HG03066 (cell line): Measurements from ENCODE around the gene PIK3R2.
"Not testable (repeated sequence)": the region's sequence is repeated elsewhere in the genome, so short reads cannot be mapped to it uniquely, and the experiment has no call there.

Experiments used
- ATAC-seq: cut with Tn5 transposase; IDR thresholded peaks from one replicate; pipeline ENCODE4 v1.9.1; 2021; ENCODE audit warnings: low read depth; ENCODE audit not compliant: unreplicated experiment

Gene PIK3R2

DNA sequence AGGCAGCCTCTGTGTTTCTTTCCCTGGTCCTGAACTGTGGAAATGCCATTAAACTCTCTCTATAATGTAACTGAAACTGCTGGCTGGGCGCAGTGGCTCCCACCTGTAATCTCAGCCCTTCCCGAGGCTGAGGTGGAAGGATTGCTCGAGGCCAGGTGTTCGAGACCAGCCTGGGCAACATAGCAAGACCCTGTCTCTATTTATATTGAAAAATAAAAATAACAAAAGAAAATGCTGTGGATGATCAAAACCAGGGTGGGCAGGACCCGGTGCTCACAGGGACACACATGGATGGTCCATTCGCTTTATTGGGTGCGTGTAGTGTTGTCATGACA lies 43.5 kb downstream of the PIK3R2 start:
- no peak for ATAC-seq

GRCh38 chr19:18197306-18197705 lies 44.3 kb downstream of the PIK3R2 start:
- ATAC-seq = no peak

DNA sequence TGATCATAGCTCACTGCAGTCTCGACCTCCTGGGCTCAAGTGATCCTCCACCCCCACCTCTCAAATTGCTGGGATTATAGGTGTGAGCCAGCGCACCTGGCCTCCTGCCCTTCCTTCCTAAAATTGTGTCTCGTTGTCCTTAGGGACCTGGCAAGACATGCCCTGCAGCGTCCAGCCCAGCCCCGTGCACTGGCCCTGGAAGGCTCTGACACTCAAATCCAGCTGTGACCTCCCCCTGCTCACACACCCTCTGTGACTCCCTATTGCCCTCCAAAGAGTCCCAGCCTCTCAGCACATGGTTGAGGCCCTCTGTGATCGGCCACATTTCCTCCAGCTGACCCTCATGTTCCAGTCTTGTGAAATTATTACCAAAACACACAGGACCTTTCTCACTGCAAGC lies 45.0 kb downstream of the PIK3R2 start:
- ATAC-seq = no peak

DNA sequence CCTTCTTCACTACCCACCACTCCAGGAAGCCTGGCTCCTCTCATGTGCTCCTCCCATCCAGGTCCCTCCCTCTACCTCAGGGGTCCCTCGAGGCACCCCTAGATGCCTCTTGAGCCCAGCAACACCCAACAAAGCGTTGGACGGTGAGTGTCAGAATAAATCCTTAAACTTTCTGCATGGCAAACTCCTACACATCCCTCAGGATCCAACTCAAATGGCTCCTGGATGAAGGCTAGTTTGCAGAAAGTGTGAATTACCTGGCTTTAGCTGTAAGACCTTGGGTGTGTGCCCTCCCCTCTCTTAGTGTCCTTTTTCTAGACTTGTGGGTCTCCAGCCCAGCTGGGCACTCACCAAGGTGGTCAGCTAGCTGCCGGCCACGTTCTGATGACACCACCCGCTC lies 45.4 kb downstream of the PIK3R2 start:
- no peak for ATAC-seq

GRCh38 chr19:18202397-18202777 lies 49.4 kb downstream of the PIK3R2 start:
- ATAC-seq = no peak

DNA sequence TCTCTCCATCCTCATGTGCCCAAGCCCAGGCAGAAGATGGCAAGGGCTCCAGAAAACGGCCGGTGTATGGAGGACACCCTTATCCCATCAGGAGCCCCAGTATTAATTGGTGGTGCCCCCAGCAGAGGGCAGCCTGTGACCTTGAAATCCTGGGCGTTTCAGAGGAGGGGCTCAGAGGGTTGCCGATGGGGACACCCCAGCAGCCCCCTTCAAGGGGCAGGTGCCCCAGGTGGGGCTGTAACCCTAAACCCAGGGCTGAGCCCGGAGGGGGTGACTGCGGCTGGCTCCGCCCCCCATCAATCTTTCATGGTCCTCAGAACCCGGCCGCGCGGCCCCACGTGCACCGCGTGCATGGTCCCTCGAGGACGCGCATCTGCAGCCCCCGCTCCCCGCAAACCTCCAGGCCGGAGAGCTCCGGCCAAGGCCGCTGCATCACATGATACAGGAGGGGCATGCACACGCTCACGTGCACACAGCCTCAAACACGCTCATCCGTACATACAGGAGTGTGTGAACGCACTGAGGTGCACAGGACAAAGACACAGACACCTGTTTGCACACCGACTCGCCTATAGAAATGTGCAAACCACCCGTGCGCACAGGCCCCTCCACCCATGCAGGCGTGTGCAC lies 49.9 kb downstream of the PIK3R2 start:
- ATAC-seq = no peak

GRCh38 chr19:18203408-18203862 lies 50.5 kb downstream of the PIK3R2 start:
- no peak for ATAC-seq

DNA sequence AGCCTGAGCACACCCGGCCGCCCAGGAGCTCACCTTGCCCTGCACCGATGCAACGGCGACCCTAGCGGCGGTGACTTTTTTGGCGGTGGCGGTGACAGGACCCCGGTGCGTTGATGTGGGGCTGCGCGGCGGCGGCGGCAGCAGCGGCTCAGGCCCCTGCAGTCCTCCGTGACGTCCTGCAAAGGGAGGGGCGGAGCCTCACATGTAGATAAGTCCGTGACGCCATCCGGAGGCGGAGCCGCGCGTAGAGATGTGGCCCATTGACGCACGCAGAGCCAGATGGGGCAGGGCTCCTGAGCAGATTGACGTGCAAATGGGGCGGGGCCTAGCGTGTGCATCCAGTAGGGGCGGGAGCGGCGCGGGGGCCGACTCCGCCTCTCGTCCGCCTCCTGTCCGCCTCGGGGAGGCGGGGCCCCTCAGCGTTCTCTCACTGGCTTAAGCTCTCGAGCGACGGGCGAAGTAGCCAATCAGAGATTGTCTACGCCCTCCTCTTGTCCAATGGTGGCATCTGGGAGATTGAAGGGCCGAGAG lies 51.0 kb downstream of the PIK3R2 start, which contains the start of gene RAB3A:
TSS of gene RAB3A (minus strand) at position 180 of the 531 bp plus-strand sequence. CDS start 1,302 bp downstream, outside the sequence.
- ATAC-seq = peak; percentile 86

DNA sequence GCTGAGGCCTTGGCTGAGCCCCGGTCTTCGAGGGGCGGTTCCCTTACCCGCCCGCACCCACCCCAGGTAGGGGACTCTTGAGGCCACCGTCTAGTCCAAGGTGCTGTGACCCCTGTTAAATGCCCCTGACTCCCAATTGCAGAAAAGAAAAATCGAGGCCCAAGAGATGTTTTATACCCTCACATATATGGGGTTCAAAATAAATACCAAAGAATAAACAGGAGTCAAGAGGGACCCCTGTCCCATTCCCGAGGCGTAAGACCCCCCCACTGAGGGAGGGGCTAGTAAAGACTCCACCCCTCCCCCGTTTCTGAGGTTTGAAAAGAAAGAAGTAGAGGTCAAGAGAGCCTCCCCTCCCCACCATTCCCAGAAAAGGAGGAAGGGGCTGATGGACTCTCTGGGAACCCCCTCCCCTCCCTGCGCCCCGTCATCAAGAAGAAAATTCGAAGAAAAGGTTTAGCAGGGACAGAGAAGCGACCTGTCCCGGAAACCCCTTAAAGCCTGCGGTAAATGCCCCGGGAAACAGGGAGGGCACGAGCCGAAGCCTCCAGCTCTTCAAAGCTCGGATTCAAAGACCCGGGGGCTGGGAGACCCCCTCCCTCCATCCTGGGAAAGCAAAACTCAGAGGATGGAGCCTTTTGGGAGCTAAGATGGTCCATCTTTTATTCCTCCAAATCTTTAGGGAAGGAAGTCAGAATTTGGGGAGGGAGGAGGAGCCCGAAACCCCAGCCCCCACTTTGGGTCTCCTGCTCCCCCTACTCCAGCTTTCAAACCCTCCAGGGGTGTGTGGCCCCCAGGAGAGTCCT lies 51.6 kb downstream of the PIK3R2 start:
- no peak for ATAC-seq

- no peak for ATAC-seq
These were observed 52.4 kb downstream of the PIK3R2 start for GRCh38 chr19:18205200-18205892.

DNA sequence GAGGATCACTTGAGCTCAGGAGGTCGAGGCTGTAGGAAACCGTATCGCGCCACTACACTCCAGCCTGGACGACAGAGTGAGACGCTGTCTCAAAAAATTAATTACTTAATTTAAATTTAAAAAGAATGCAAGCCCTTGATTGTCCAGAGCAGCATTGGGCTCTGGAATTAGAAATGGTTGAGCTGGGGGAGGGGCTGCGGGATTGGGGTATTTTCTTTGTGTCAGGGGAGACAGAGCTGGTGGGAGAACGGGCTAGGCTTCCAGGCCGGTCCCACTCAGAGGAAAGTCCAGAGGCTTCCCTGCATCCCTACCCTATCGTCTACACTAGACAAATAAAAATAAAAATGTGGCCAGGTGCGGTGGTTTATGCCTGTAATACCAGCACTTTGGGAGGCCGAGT lies 53.1 kb downstream of the PIK3R2 start:
- ATAC-seq = no peak

DNA sequence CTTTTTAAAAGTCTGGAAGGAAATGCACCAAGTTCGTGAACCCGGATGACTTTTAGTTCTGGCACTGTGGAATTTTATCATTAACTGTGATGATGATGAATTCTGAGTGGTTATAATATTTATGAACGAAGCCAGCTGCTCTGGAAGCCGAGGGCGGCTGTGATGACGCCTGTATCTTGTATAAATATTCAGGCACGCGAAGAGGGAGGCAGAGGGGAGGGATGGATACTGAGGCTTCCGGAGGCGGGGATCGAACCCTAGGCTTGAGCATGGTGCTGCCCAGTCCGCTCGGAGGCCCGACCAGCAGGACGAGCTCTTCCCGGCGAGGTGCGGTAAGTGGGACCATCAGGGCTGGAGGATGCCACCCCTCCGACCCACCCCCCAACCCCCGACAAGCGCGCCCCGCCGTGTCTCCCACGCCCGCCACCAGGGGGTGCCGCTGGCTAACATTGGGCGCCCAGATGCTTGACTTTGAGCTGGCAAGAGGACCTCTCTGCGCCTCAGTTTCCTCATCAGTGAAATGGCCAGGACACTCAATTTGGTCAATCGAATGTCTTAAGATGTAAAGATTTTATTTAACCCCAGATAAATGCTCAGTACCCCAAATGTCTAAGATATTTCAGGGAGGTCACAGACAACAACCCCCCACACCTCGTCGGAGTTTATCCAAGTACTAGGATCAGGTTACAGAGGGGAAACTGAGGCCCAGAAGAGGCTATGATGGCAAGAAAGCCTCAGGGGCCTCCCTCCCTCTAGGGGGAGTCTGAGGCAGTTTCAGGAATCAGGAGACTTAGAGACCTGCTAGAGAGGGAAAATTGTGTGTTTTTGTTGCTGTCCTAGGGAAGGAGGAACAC lies 55.4 kb downstream of the PIK3R2 start:
- no peak for ATAC-seq

DNA sequence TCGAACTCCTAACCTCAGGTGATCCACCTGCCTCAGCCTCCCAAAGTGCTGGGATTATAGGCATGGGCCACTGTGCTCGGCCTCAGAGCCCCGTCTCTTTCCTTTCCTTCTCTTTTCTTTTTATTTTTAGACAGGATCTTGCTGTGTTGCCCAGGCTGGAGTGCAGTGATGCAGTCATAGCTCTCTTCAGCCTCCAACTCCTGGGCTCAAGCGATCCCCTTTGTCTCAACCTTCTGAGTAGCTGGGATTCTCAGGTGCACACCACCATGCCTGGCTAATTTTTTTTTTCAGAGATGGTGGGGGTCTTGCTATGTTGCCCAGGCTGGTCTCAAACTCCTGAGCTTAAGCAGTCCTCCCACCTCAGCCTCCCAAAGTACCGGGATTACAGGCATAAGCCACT lies 56.9 kb downstream of the PIK3R2 start:
- not testable (repeated sequence) for ATAC-seq

DNA sequence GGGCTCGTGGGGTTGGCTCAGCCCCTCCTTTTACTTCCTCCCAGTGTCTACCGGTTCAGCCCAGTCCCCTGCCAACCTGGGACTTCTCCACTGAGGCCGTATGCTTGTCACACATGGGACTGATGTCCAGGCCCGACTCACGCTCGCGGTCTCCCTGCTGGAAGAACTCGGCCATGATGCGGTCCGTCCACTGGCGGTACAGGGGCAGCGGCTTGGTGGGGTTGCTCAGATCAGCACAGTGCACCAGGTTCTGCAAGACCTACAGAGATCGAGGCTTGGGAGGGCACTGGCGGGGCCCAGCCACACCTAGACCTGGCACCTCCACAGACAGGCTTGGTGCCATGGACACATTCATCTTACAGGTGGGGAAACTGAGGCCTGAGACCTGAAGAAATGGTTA lies 58.7 kb downstream of the PIK3R2 start:
- no peak for ATAC-seq

DNA sequence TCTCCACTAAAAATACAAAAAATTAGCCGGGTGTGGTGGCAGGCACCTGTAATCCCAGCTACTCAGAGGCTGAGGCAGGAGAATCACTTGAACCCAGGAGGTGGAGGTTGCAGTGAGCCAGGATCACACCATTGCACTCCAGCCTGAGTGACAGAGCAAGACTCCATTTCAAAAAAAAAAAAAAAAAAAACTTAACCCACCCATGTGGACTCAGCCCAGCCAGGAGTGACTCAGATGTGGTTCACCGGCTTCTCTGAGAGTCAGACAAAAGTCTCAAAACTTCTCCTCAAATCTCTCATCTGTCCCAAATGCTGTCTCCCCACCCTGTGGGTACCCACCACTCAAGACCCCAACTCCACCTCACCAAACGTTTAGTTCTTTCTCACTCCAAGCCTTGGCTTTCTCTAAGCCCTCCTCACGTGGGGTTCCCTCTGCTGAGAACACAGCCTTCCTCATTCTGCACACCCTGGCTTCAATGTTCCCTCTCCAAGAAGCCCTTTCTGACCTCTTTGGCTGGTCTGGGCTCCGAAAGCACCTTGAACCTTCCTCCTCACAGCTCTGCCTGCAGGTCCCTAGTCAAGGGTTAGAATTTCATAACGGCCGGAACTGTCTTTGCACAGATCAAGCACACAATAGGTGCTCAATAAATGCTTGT lies 61.9 kb downstream of the PIK3R2 start:
- no peak for ATAC-seq

- ATAC-seq = no peak
These were observed 63.8 kb downstream of the PIK3R2 start for GRCh38 chr19:18216789-18217188.

DNA sequence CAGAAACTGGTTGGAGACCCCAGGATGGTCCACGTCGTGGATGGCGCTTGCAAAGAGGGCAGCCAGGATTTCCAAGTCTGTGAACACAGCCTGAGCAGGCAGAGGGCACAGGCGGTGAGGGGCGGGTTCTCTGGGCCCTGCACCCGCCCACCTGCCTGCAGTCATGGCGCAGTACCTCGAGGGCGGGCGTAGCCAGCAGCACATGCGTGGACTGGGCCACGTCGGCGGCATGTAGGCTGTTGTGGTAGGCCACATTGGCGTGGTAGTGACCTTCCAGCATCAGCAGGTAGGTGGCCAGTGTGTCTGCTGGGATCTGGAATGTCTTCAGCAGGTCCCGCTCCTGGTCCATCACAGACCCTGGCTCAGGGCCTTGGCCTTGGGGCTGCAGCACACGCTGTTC lies 65.2 kb downstream of the PIK3R2 start:
- ATAC-seq = no peak

- ATAC-seq = no peak
These were observed 65.6 kb downstream of the PIK3R2 start for GRCh38 chr19:18218600-18218999.
